GM12865 (cell line): ENCODE results near the gene EML1.
A peak's percentile ranks its signal among the peaks of the same experiment; 100 is the strongest.

ENCODE experiments used
- DNase-seq: peaks from one replicate; pipeline ENCODE4 v3.0.0; 2010; ENCODE audit warnings: low read depth
- H3K4me3 ChIP-seq: 2 replicates; pipeline ENCODE4 v1.5.1; 2011; ENCODE audit warnings: mild to moderate bottlenecking, low read depth, low read length, control low read depth
- CTCF ChIP-seq: IDR thresholded peaks from 2 replicates; pipeline ENCODE4 v1.5.1; 2011; ENCODE audit warnings: low read length, control low read depth, low read depth, inconsistent platforms; ENCODE audit not compliant: insufficient read depth; ENCODE audit errors: missing control alignments

Gene EML1

GRCh38 chr14:99887407-99887806, 94.2 kb downstream of the EML1 start:
- no peak overlapping the region for H3K4me3 ChIP-seq
- no peak for TF ChIP-seq CTCF

GRCh38 chr14:99888149-99888548, 94.9 kb downstream of the EML1 start:
- no peak for DNase-seq
- TF ChIP-seq CTCF = no peak
- H3K4me3 ChIP-seq = no peak overlapping the region

More at GRCh38 chr14:99887407-99887806, 94.2 kb downstream of the EML1 start:
- no peak for DNase-seq

- H3K4me3 ChIP-seq = no peak overlapping the region
- TF ChIP-seq CTCF = no peak
- DNase-seq = no peak
Measured at GRCh38 chr14:99889268-99889667, 96.1 kb downstream of the EML1 start.

GRCh38 chr14:99891266-99891665, 98.1 kb downstream of the EML1 start:
- no peak overlapping the region for H3K4me3 ChIP-seq
- DNase-seq = no peak
- TF ChIP-seq CTCF = no peak

GRCh38 chr14:99891900-99892299, 98.7 kb downstream of the EML1 start:
- TF ChIP-seq CTCF = no peak
- peak; percentile 69 for DNase-seq
- no peak overlapping the region for H3K4me3 ChIP-seq

GRCh38 chr14:99892406-99892805, 99.2 kb downstream of the EML1 start:
- TF ChIP-seq CTCF = no peak
- DNase-seq = no peak

GRCh38 chr14:99896361-99896760, 103.1 kb downstream of the EML1 start:
- TF ChIP-seq CTCF = no peak
- DNase-seq = no peak
- H3K4me3 ChIP-seq = no peak overlapping the region

More at GRCh38 chr14:99892406-99892805, 99.2 kb downstream of the EML1 start:
- no peak overlapping the region for H3K4me3 ChIP-seq
